Activated effector memory CD4-positive, alpha-beta T cell treated with Interleukin-2 at 50 U/mL for 16 hours (primary cell): ENCODE results near the gene NME9.

Experiments used
- DNase-seq: peaks from one replicate; pipeline ENCODE4 v3.0.0-alpha.2; 2020

NME9 gene

GRCh38 chr3:138331143-138331894 is 1.7 kb upstream of the NME9 start:
- no peak for DNase-seq

GRCh38 chr3:138329984-138330293 is 288 bp upstream of the NME9 start:
- no peak for DNase-seq

- DNase-seq: no peak
Measured at GRCh38 chr3:138328341-138328740, 1.3 kb downstream of the NME9 start.

GRCh38 chr3:138327831-138328230 is 1.8 kb downstream of the NME9 start:
- no peak for DNase-seq

GRCh38 chr3:138326866-138327595 is 2.6 kb downstream of the NME9 start:
- no peak for DNase-seq

GRCh38 chr3:138325990-138326389 is 3.7 kb downstream of the NME9 start:
- DNase-seq: no peak

GRCh38 chr3:138323971-138324370 is 5.7 kb downstream of the NME9 start:
- DNase-seq: no peak

- no peak for DNase-seq
Measured at GRCh38 chr3:138317687-138318086, 12.0 kb downstream of the NME9 start.

GRCh38 chr3:138314751-138315150 is 14.9 kb downstream of the NME9 start:
- no peak for DNase-seq

- DNase-seq: no peak
Measured at GRCh38 chr3:138310494-138310893, 19.2 kb downstream of the NME9 start.

- no peak for DNase-seq
Measured at GRCh38 chr3:138308783-138309182, 20.9 kb downstream of the NME9 start.

GRCh38 chr3:138307899-138308298 is 21.8 kb downstream of the NME9 start:
- no peak for DNase-seq

GRCh38 chr3:138303474-138303873 is 26.2 kb downstream of the NME9 start:
- no peak for DNase-seq

- no peak for DNase-seq
Measured at GRCh38 chr3:138300647-138301046, 29.0 kb downstream of the NME9 start.

- no peak for DNase-seq
Measured at GRCh38 chr3:138297876-138298275, 31.8 kb downstream of the NME9 start.

- DNase-seq: no peak
Measured at GRCh38 chr3:138297059-138297607, 32.5 kb downstream of the NME9 start.

- no peak for DNase-seq
Measured at GRCh38 chr3:138296639-138297038, 33.0 kb downstream of the NME9 start.

- no peak for DNase-seq
Measured at GRCh38 chr3:138289701-138290100, 40.0 kb downstream of the NME9 start.

GRCh38 chr3:138289260-138289659 is 40.4 kb downstream of the NME9 start:
- no peak for DNase-seq

GRCh38 chr3:138284957-138285477 is 44.6 kb downstream of the NME9 start:
- no peak for DNase-seq

GRCh38 chr3:138284079-138284478 is 45.6 kb downstream of the NME9 start:
- DNase-seq: no peak

GRCh38 chr3:138282836-138283235 is 46.8 kb downstream of the NME9 start:
- no peak for DNase-seq

- no peak for DNase-seq
Measured at GRCh38 chr3:138281561-138281960, 48.1 kb downstream of the NME9 start.

- DNase-seq: no peak
Measured at GRCh38 chr3:138271189-138271794, 58.4 kb downstream of the NME9 start.
